ENCODE results near the gene TXK. TPM values are rescaled to one million over a fixed set of nuclear protein-coding genes. Genes with fewer than 3 reads are reported as not detected.

Gene TXK
- total RNA-seq, 6 donors from 2014 or later = 4.0 to 16.8 (median 6.2) TPM

- WGBS, 2 donors = 38 to 67% methylated on average over 1 of the region's 1 CpG
- no peak overlapping the region for H3K27ac ChIP-seq
- DNase-seq = no peak
- no peaks in the 10 kb centered on the region for H3K27me3 ChIP-seq
- TF ChIP-seq POLR2A (IDR thresholded peaks at IDR 0.05) (no peak), EP300 (IDR thresholded peaks at IDR 0.05) (no peak), CTCF (IDR thresholded peaks at IDR 0.05) (no peak)
- H3K36me3 ChIP-seq = no peaks in the 10 kb centered on the region
- peaks cover 0 to 14% (median 7%) of the 10 kb centered on the region in 4 donors for H3K4me1 ChIP-seq
- no peak overlapping the region for H3K4me3 ChIP-seq
- H3K9me3 ChIP-seq = no peaks in the 10 kb centered on the region
- peak; percentile 12 to 35 for ATAC-seq (ENCODE audit: low FRiP score in 2 of 2)
Measured at GRCh38 chr4:48047896-48048295, 86.2 kb downstream of the TXK start.

- H3K4me1 ChIP-seq = peaks cover 0 to 14% (median 7%) of the 10 kb centered on the region in 4 donors
- no peak overlapping the region for H3K4me3 ChIP-seq
- peak; percentile 21 to 67 for ATAC-seq (ENCODE audit: low FRiP score in 2 of 2)
- H3K27ac ChIP-seq = no peak overlapping the region
- DNase-seq = no peak
- H3K36me3 ChIP-seq = no peaks in the 10 kb centered on the region
- 20 to 23% methylated on average over 3 of the region's 3 CpGs for WGBS, 2 donors
- H3K27me3 ChIP-seq = no peaks in the 10 kb centered on the region
- H3K9me3 ChIP-seq = no peaks in the 10 kb centered on the region
- TF ChIP-seq POLR2A (IDR thresholded peaks at IDR 0.05) = no peak
- TF ChIP-seq POLR2AphosphoS5 (IDR thresholded peaks at IDR 0.05) = no peak
Measured at GRCh38 chr4:48047421-48047844, 86.6 kb downstream of the TXK start.

GRCh38 chr4:48046059-48046458 lies 88.0 kb downstream of the TXK start:
- ATAC-seq (ENCODE audit: low FRiP score in 2 of 2) (no peak), DNase-seq (no peak)
- Histone ChIP-seq H3K4me3 (no peak overlapping the region), H3K9me3 (no peaks in the 10 kb centered on the region), H3K4me1 (peaks cover 0 to 14% (median 7%) of the 10 kb centered on the region in 4 donors), H3K27me3 (no peaks in the 10 kb centered on the region), H3K36me3 (no peaks in the 10 kb centered on the region), H3K27ac (no peak overlapping the region)
- TF ChIP-seq POLR2A (IDR thresholded peaks at IDR 0.05) (no peak), POLR2AphosphoS5 (IDR thresholded peaks at IDR 0.05) (no peak), EP300 (IDR thresholded peaks at IDR 0.05) (no peak), CTCF (IDR thresholded peaks at IDR 0.05) (no peak)
- 50 to 61% methylated on average over 3 of the region's 3 CpGs for WGBS, 2 donors

GRCh38 chr4:48044298-48044697 lies 89.8 kb downstream of the TXK start:
- TF ChIP-seq POLR2AphosphoS5 (IDR thresholded peaks at IDR 0.05) (no peak), EP300 (IDR thresholded peaks at IDR 0.05) (no peak), POLR2A (IDR thresholded peaks at IDR 0.05) (no peak), CTCF (IDR thresholded peaks at IDR 0.05) (no peak)
- DNase-seq (no peak), ATAC-seq (ENCODE audit: low FRiP score in 2 of 2) (no peak)
- no peaks in the 10 kb centered on the region for H3K9me3 ChIP-seq
- no peak overlapping the region for H3K27ac ChIP-seq
- peaks cover 0 to 14% (median 7%) of the 10 kb centered on the region in 4 donors for H3K4me1 ChIP-seq
- no peaks in the 10 kb centered on the region for H3K36me3 ChIP-seq
- no peak overlapping the region for H3K4me3 ChIP-seq
- H3K27me3 ChIP-seq = no peaks in the 10 kb centered on the region
- WGBS, 2 donors = 75 to 82% methylated on average over 2 of the region's 2 CpGs

- 83 to 86% methylated on average over 2 of the region's 2 CpGs for WGBS, 2 donors
- H3K36me3 ChIP-seq = no peaks in the 10 kb centered on the region
- H3K4me1 ChIP-seq = peaks cover 0 to 14% (median 7%) of the 10 kb centered on the region in 4 donors
- no peaks in the 10 kb centered on the region for H3K9me3 ChIP-seq
- no peak for ATAC-seq (ENCODE audit: low FRiP score in 2 of 2)
- TF ChIP-seq CTCF (IDR thresholded peaks at IDR 0.05) (no peak), POLR2A (IDR thresholded peaks at IDR 0.05) (no peak), POLR2AphosphoS5 (IDR thresholded peaks at IDR 0.05) (no peak), EP300 (IDR thresholded peaks at IDR 0.05) (no peak)
- no peak overlapping the region for H3K27ac ChIP-seq
- H3K4me3 ChIP-seq = no peak overlapping the region
- DNase-seq = no peak
- H3K27me3 ChIP-seq = no peaks in the 10 kb centered on the region
Measured at GRCh38 chr4:48043504-48043903, 90.5 kb downstream of the TXK start.

All from upper lobe of left lung (tissue), 6 donors.